H9 (cell line): ENCODE measurements around the gene PACS1. TPM values are rescaled to one million over a fixed set of nuclear protein-coding genes. Genes with fewer than 3 reads are reported as not detected.

Source experiments
- DNase-seq: peaks from one replicate; pipeline ENCODE4 v3.0.0-alpha.2; 2017
- H2AFZ ChIP-seq: one replicate; pipeline ENCODE4 v1.6.1; 2013; ENCODE audit warnings: mild to moderate bottlenecking, low read length, control low read depth, moderate library complexity
- H2AK5ac ChIP-seq: 2 replicates; pipeline ENCODE4 v1.6.1; 2013; ENCODE audit warnings: low read length, control low read depth, mixed read lengths; ENCODE audit not compliant: insufficient read length
- H2BK120ac ChIP-seq: one replicate; pipeline ENCODE4 v1.6.1; 2013; ENCODE audit warnings: low read depth, mild to moderate bottlenecking, low read length, control low read depth, inconsistent platforms; ENCODE audit not compliant: poor library complexity, severe bottlenecking
- H2BK12ac ChIP-seq: 2 replicates; pipeline ENCODE4 v1.6.1; 2013; ENCODE audit warnings: low read length, control low read depth, mixed read lengths, low read depth; ENCODE audit not compliant: insufficient read length
- H2BK15ac ChIP-seq: 2 replicates; pipeline ENCODE4 v1.6.1; 2013; ENCODE audit warnings: low read depth, low read length, control low read depth
- H2BK20ac ChIP-seq: one replicate; pipeline ENCODE4 v1.6.1; 2013; ENCODE audit warnings: low read depth, mild to moderate bottlenecking, low read length, control low read depth, inconsistent platforms; ENCODE audit not compliant: poor library complexity, severe bottlenecking
- H2BK5ac ChIP-seq: 2 replicates; pipeline ENCODE4 v1.6.1; 2013; ENCODE audit warnings: low read length, control low read depth, mixed read lengths; ENCODE audit not compliant: insufficient read length
- H3K14ac ChIP-seq: 2 replicates; pipeline ENCODE4 v1.6.1; 2013; ENCODE audit warnings: low read length, control low read depth; ENCODE audit not compliant: insufficient read depth
- H3K18ac ChIP-seq: 2 replicates; pipeline ENCODE4 v1.6.1; 2013; ENCODE audit warnings: low read depth, mild to moderate bottlenecking, mixed read lengths, low read length, control low read depth; ENCODE audit not compliant: insufficient read length
- H3K23ac ChIP-seq: 2 replicates; pipeline ENCODE4 v1.6.1; 2013; ENCODE audit warnings: low read length, control low read depth, mixed read lengths, low read depth; ENCODE audit not compliant: insufficient read length
- H3K23me2 ChIP-seq: 2 replicates; pipeline ENCODE4 v1.6.1; 2013; ENCODE audit warnings: low read depth, mild to moderate bottlenecking, mixed read lengths, low read length, control low read depth; ENCODE audit not compliant: insufficient read length, poor library complexity, severe bottlenecking
- H3K27ac ChIP-seq: 2 replicates; pipeline ENCODE4 v1.5.1; 2013; ENCODE audit warnings: low read length, control low read depth, mixed read lengths, low read depth; ENCODE audit not compliant: insufficient read length
- H3K27me3 ChIP-seq: 2 replicates; pipeline ENCODE4 v1.6.1; 2013; ENCODE audit warnings: low read length, control low read depth, inconsistent platforms; ENCODE audit not compliant: insufficient read depth
- H3K4ac ChIP-seq: 2 replicates; pipeline ENCODE4 v1.6.1; 2013; ENCODE audit warnings: low read depth, mild to moderate bottlenecking, control low read depth, inconsistent platforms, low read length, moderate library complexity
- H3K4me1 ChIP-seq: 2 replicates; pipeline ENCODE4 v1.6.1; 2013; ENCODE audit warnings: low read length, control low read depth, inconsistent platforms; ENCODE audit not compliant: insufficient read depth
- H3K4me2 ChIP-seq: 2 replicates; pipeline ENCODE4 v1.6.1; 2013; ENCODE audit warnings: low read length, control low read depth, mixed read lengths; ENCODE audit not compliant: insufficient read length, insufficient read depth
- H3K56ac ChIP-seq: 2 replicates; pipeline ENCODE4 v1.6.1; 2013; ENCODE audit warnings: low read depth, mild to moderate bottlenecking, mixed read lengths, low read length, control low read depth; ENCODE audit not compliant: insufficient read length
- H3K79me1 ChIP-seq: 2 replicates; pipeline ENCODE4 v1.6.1; 2013; ENCODE audit warnings: low read depth, mild to moderate bottlenecking, moderate library complexity, low read length, control low read depth, inconsistent platforms; ENCODE audit not compliant: insufficient read depth, poor library complexity, severe bottlenecking
- H3K79me2 ChIP-seq: 2 replicates; pipeline ENCODE4 v1.6.1; 2013; ENCODE audit warnings: low read length, control low read depth, inconsistent platforms; ENCODE audit not compliant: insufficient read depth
- H3K9ac ChIP-seq: 2 replicates; pipeline ENCODE4 v1.6.1; 2013; ENCODE audit warnings: low read length, control low read depth, mixed read lengths; ENCODE audit not compliant: insufficient read length; ENCODE audit errors: extremely low read depth
- H3K9me3 ChIP-seq: one replicate; pipeline ENCODE4 v1.6.1; 2013; ENCODE audit warnings: low read depth, low read length, inconsistent platforms; ENCODE audit not compliant: control insufficient read depth
- H3T11ph ChIP-seq: one replicate; pipeline ENCODE4 v1.6.1; 2013; ENCODE audit warnings: mild to moderate bottlenecking, low read length, control low read depth, inconsistent platforms
- H4K20me1 ChIP-seq: one replicate; pipeline ENCODE4 v1.6.1; 2013; ENCODE audit not compliant: control insufficient read depth, insufficient read length, insufficient read depth
- H4K5ac ChIP-seq: 2 replicates; pipeline ENCODE4 v1.6.1; 2013; ENCODE audit warnings: low read depth, mild to moderate bottlenecking, mixed read lengths, low read length, control low read depth; ENCODE audit not compliant: insufficient read length
- H4K8ac ChIP-seq: replicated peaks from 2 replicates; pipeline ENCODE4 v1.6.1; 2013; ENCODE audit warnings: low read length, control low read depth, mixed read lengths, low read depth; ENCODE audit not compliant: insufficient read length
- H4K91ac ChIP-seq: 2 replicates; pipeline ENCODE4 v1.6.1; 2013; ENCODE audit warnings: low read depth, mild to moderate bottlenecking, moderate library complexity, mixed read lengths, low read length, control low read depth; ENCODE audit not compliant: insufficient read length
- H3K27ac Mint-ChIP-seq, 3 experiments: 2 replicates in 2 of 3; 3 replicates in 1 of 3; pipeline ENCODE4 v1.8.0; 2020 to 2021; ENCODE audit warnings: mixed read lengths in 3 of 3, mild to moderate bottlenecking in 1 of 3, moderate library complexity in 1 of 3
- H3K27me3 Mint-ChIP-seq: 2 replicates; pipeline ENCODE4 v1.8.0; 2021; ENCODE audit warnings: low read depth, mild to moderate bottlenecking, moderate library complexity, mixed read lengths
- H3K36me3 Mint-ChIP-seq, 3 experiments: 2 replicates in 2 of 3; 3 replicates in 1 of 3; pipeline ENCODE4 v1.8.0; 2020 to 2021; ENCODE audit warnings: low read depth in 3 of 3, mixed read lengths in 3 of 3; ENCODE audit not compliant: insufficient read depth in 1 of 3
- H3K4me1 Mint-ChIP-seq, 2 experiments: 2 replicates each; pipeline ENCODE4 v1.8.0; 2020; ENCODE audit warnings: mixed read lengths in 2 of 2
- H3K4me3 Mint-ChIP-seq, 2 experiments: 2 replicates in 1 of 2; 3 replicates in 1 of 2; pipeline ENCODE4 v1.8.0; 2020 to 2021; ENCODE audit warnings: mild to moderate bottlenecking in 2 of 2, mixed read lengths in 2 of 2, moderate library complexity in 1 of 2
- H3K9me3 Mint-ChIP-seq, 2 experiments: 2 replicates in 1 of 2; 3 replicates in 1 of 2; pipeline ENCODE4 v1.8.0; 2020; ENCODE audit warnings: mild to moderate bottlenecking in 2 of 2, mixed read lengths in 2 of 2, moderate library complexity in 1 of 2
- WGBS: extraction: QIAGEN DNeasy Blood & Tissue Kit; methylation state at CpG from one replicate; pipeline ENCODE4 v1.1.7; 2013; ENCODE audit warnings: missing lambda C conversion rate, low lambda C conversion rate, mixed read lengths; ENCODE audit not compliant: insufficient read length; ENCODE audit errors: extremely low coverage; 5-methylcytosine and 5-hydroxymethylcytosine counted together
- total RNA-seq: library from RNA; stranded (reverse); gene quantifications from 2 replicates; pipeline ENCODE4 v1.2.1, GENCODE V29; 2021
- TF ChIP-seq, protein P1 (sequence below): fragments of 200-600 bp; sonication (generic); conservative IDR thresholded peaks from 3 replicates; pipeline ENCODE4 v1.8.0; 2021; ENCODE audit warnings: antibody characterized with exemption, mild to moderate bottlenecking

Gene PACS1
- total RNA-seq, 1 experiment from 2014 or later, result 35.5 TPM

DNA sequence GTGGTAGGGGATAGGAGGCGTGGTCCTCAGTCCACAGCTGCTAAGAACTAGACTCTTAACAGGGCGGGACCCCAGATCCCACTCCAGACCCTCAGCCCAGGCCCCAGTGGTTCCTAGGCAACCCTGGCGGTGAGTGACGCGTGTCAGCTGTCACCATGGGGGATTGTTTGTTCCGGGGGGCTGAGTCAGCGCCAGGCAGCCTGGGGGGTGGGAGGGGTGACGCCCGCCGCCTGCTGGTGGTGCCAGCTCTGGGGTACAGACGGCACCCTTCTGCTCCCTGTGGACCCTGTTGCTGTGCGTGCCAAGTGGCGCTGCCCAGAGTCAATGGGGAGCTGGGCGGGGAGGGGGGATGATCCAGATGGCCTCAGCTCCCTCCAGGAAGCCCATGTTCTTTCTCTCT is 210.4 kb downstream of the PACS1 start:
- Histone ChIP-seq H3K4me2 (no peak overlapping the region), H3K23me2 (no peaks in the 10 kb centered on the region), H3K9me3 (no peaks in the 10 kb centered on the region), H3T11ph (no peak overlapping the region), H3K27ac (no peak overlapping the region), H2BK20ac (no peak overlapping the region), H3K27me3 (no peaks in the 10 kb centered on the region), H3K23ac (no peak overlapping the region), H2BK12ac (no peak overlapping the region), H3K4ac (no peak overlapping the region), H2BK120ac (no peak overlapping the region), H4K20me1 (no peaks in the 10 kb centered on the region), H2BK15ac (no peak overlapping the region), H3K4me1 (no peaks in the 10 kb centered on the region), H4K8ac (no peak overlapping the region), H2AFZ (no peak overlapping the region), H4K91ac (no peak overlapping the region), H4K5ac (no peak overlapping the region), H3K56ac (no peak overlapping the region), H3K18ac (no peak overlapping the region), H3K9ac (no peak overlapping the region), H2AK5ac (no peak overlapping the region), H3K79me1 (no peaks in the 10 kb centered on the region), H3K79me2 (no peaks in the 10 kb centered on the region), H2BK5ac (no peak overlapping the region), H3K14ac (no peak overlapping the region)
- H3K27me3 Mint-ChIP-seq, result peaks cover 23% of the 10 kb centered on the region
- TF ChIP-seq, protein P1, sequence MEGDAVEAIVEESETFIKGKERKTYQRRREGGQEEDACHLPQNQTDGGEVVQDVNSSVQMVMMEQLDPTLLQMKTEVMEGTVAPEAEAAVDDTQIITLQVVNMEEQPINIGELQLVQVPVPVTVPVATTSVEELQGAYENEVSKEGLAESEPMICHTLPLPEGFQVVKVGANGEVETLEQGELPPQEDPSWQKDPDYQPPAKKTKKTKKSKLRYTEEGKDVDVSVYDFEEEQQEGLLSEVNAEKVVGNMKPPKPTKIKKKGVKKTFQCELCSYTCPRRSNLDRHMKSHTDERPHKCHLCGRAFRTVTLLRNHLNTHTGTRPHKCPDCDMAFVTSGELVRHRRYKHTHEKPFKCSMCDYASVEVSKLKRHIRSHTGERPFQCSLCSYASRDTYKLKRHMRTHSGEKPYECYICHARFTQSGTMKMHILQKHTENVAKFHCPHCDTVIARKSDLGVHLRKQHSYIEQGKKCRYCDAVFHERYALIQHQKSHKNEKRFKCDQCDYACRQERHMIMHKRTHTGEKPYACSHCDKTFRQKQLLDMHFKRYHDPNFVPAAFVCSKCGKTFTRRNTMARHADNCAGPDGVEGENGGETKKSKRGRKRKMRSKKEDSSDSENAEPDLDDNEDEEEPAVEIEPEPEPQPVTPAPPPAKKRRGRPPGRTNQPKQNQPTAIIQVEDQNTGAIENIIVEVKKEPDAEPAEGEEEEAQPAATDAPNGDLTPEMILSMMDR, result no peak
- WGBS, result no CpG with 5 or more reads among the region's 14 CpGs
- H3K4me1 Mint-ChIP-seq, result peaks cover 26 to 29% of the 10 kb centered on the region in 2 experiments
- peaks cover 0 to 19% (median 10%) of the 10 kb centered on the region in 3 experiments; a peak in 5 of 7 replicates for H3K36me3 Mint-ChIP-seq
- no peak for DNase-seq
- H3K9me3 Mint-ChIP-seq, result no peaks in the 10 kb centered on the region
- H3K4me3 Mint-ChIP-seq, result no peak overlapping the region; a peak in 2 of 5 replicates
- no peak overlapping the region for H3K27ac Mint-ChIP-seq
